SJSA1 (cell line): Measurements from ENCODE around the gene ESD. TPM values are rescaled to one million over a fixed set of nuclear protein-coding genes. Genes with fewer than 3 reads are reported as not detected.
A peak's percentile ranks its signal among the peaks of the same experiment; 100 is the strongest.
"Not testable (repeated sequence)": the region's sequence is repeated elsewhere in the genome, so short reads cannot be mapped to it uniquely, and the experiment has no call there.

ENCODE experiments used
- DNase-seq, 2 experiments: peaks; one replicate each; pipeline ENCODE4 v3.0.0-alpha.2; 2015 to 2020; ENCODE audit warnings: low spot score in 2 of 2, low read depth in 1 of 2
- H3K27ac ChIP-seq: fragments of 250-450 bp; sonication (Bioruptor Pico); 2 replicates; pipeline ENCODE4 v1.5.1; 2020; ENCODE audit warnings: mild to moderate bottlenecking, moderate library complexity
- H3K27me3 ChIP-seq: fragments of 250-450 bp; sonication (Bioruptor Pico); replicated peaks from 2 replicates; pipeline ENCODE4 v1.5.1; 2020; ENCODE audit warnings: mild to moderate bottlenecking, moderate library complexity
- H3K36me3 ChIP-seq: fragments of 250-450 bp; sonication (Bioruptor Pico); 2 replicates; pipeline ENCODE4 v1.5.1; 2020; ENCODE audit warnings: mild to moderate bottlenecking
- H3K4me1 ChIP-seq: fragments of 250-450 bp; sonication (Bioruptor Pico); replicated peaks from 2 replicates; pipeline ENCODE4 v1.6.1; 2021; ENCODE audit warnings: mild to moderate bottlenecking
- H3K4me3 ChIP-seq: fragments of 250-450 bp; sonication (Bioruptor Pico); 2 replicates; pipeline ENCODE4 v1.5.1; 2020; ENCODE audit warnings: mild to moderate bottlenecking
- H3K9me3 ChIP-seq: fragments of 250-450 bp; sonication (Bioruptor Pico); replicated peaks from 2 replicates; pipeline ENCODE4 v1.5.1; 2020; ENCODE audit warnings: mild to moderate bottlenecking
- total RNA-seq: library from RNA; depleted of rRNA; stranded (reverse); fragments of >200 nt; shearing (Covaris generic); gene quantifications from 2 replicates; pipeline ENCODE4 v1.2.3, GENCODE V29; 2014

Gene ESD
- total RNA-seq, 1 experiment from 2014 or later, result 108 TPM

DNA sequence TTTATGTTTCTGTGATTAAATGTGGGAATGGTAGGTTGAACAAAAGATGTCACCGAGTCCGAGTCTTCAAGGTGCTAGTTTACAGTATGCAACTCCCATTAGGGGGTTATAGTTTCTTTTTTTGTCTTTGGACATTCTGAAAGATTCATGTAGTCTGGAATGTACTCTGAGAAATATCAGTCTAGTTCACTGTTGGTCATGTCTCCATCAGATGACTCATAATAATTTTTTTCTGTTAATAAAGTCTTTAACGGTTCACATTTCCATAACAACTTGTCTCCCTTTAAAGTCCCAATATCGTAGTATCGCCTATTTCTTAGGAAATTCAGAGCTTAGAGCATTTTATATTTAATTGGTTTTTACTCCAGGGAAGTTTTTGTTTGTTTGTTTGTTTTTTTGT is 13.5 kb upstream of the ESD start:
- Histone ChIP-seq H3K4me1 (no peaks in the 10 kb centered on the region), H3K27ac (no peak overlapping the region), H3K9me3 (no peaks in the 10 kb centered on the region), H3K36me3 (no peaks in the 10 kb centered on the region), H3K27me3 (no peaks in the 10 kb centered on the region), H3K4me3 (no peak overlapping the region)
- no peak for DNase-seq

DNA sequence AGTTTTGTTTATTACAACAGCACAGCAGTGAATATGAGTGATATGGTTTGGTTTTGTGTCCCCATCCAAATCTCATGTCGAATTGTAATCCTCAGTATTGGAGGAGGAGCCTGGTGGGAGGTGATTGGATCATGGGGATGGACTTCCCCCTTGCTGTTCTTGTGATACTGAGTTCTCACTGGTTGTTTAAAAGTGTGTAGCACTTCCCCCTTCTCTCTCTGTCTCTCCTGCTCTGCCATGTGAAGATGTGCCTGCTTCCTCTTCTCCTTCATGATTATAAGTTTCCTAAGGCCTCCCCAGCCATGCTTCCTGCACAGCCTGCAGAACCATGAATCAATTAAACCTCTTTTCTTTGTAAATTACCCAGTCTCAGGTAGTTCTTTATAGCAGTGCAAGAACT is 8.0 kb upstream of the ESD start:
- not testable (repeated sequence) for DNase-seq
- peak overlapping the region; percentile 49 for H3K27ac ChIP-seq

DNA sequence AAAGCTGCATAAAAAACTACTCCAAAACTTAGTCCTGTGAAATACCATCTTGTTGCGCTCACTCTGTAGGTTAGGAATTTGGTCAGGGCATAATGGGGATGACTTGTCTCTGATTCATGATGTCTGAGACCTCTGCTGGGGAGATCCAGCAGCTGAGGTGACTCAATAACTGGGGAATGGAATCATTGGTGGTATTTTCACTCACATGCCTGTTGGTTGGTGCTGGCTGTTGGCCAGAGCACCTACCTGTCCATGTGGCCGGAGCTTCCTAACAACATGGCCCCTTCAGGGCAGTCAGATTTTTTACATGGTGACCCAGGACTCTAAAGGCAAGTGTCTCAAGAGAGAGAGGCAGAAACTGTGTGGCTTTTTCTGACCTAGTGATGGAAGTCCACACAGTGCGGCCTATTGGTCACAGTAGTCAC is 7.4 kb upstream of the ESD start:
- H3K4me3 ChIP-seq, result no peak overlapping the region

More for the DNA sequence above, 8.0 kb upstream of the ESD start:
- not testable (repeated sequence) for H3K9me3 ChIP-seq, H3K36me3 ChIP-seq, H3K4me3 ChIP-seq, H3K27me3 ChIP-seq
- H3K4me1 ChIP-seq, result peaks cover 50% of the 10 kb centered on the region

DNA sequence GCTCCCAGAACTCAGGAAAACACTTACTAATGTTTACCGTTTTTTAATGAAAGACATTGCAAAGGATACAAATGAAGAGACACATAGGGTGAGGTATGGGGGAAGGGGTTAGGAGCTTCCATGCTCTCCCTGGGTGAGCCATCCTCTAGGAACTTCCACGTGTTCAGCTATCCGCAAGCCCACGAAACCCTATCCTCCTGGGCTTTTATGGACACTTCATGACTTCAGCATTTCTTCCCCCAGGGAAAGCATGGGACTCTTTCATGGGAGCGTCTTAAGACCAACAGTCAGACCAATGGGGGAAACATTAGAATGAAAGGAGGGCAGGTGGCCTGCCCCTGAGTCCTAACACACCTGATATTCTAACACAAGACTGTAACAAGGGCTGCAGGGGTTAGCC is 6.6 kb upstream of the ESD start:
- Histone ChIP-seq H3K9me3 (no peaks in the 10 kb centered on the region), H3K27ac (peak overlapping the region; percentile 58), H3K36me3 (no peaks in the 10 kb centered on the region), H3K4me1 (peaks cover 50% of the 10 kb centered on the region), H3K4me3 (no peak overlapping the region), H3K27me3 (no peaks in the 10 kb centered on the region)
- no peak for DNase-seq

More for the DNA sequence above, 7.4 kb upstream of the ESD start:
- Histone ChIP-seq H3K27ac (peak overlapping the region; percentile 58), H3K36me3 (no peaks in the 10 kb centered on the region), H3K4me1 (peaks cover 50% of the 10 kb centered on the region), H3K27me3 (no peaks in the 10 kb centered on the region), H3K9me3 (no peaks in the 10 kb centered on the region)
- DNase-seq, result peak; percentile 74

DNA sequence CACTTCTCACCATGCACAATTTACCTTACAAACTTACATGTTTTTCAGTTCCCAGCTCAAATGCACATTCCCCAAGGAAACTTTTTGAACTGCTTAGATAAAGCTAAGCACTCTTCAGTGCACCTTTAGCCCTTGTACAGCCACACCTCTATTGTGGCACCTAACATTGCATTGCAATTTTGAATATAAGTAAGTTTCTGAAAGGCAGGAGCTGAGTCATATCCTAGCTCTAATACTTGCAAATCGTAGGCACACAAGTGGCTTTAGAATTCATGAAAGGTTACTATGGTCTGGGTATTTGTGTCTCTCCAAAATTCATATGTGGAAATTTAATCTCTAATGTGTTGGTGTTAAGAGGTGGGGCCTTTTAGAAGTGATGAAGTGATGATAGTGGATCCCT is 4.9 kb upstream of the ESD start:
- Histone ChIP-seq H3K9me3 (no peaks in the 10 kb centered on the region), H3K4me3 (no peak overlapping the region), H3K27me3 (no peaks in the 10 kb centered on the region), H3K4me1 (peaks cover 57% of the 10 kb centered on the region), H3K36me3 (peaks cover under 1% of the 10 kb centered on the region; the same call in 1 of the 2 replicates), H3K27ac (peak overlapping the region; percentile 2; the same call in 1 of the 2 replicates)
- no peak for DNase-seq

DNA sequence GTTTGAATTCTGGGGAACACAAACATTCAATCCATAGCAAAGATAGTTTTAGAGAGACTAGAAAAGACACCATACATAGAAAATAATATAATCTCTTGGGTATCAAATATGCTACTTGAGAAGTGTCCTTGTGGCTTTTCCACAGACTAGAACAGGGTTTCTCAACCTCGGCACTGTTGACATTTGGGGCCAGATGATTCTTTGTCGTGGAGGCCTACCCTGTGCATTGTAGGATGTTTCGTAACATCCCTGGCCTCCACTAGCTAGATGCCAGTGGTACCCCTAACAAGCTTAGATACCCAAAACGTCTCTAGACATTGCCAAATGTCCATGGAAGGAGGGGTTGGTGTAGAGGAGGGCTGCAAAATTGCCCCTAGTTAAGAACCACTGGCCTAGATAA is 2.2 kb upstream of the ESD start:
- Histone ChIP-seq H3K27me3 (no peaks in the 10 kb centered on the region), H3K9me3 (no peaks in the 10 kb centered on the region), H3K4me1 (peaks cover 51% of the 10 kb centered on the region), H3K27ac (no peak overlapping the region), H3K4me3 (no peak overlapping the region), H3K36me3 (peaks cover 9% of the 10 kb centered on the region)
- DNase-seq, result no peak

DNA sequence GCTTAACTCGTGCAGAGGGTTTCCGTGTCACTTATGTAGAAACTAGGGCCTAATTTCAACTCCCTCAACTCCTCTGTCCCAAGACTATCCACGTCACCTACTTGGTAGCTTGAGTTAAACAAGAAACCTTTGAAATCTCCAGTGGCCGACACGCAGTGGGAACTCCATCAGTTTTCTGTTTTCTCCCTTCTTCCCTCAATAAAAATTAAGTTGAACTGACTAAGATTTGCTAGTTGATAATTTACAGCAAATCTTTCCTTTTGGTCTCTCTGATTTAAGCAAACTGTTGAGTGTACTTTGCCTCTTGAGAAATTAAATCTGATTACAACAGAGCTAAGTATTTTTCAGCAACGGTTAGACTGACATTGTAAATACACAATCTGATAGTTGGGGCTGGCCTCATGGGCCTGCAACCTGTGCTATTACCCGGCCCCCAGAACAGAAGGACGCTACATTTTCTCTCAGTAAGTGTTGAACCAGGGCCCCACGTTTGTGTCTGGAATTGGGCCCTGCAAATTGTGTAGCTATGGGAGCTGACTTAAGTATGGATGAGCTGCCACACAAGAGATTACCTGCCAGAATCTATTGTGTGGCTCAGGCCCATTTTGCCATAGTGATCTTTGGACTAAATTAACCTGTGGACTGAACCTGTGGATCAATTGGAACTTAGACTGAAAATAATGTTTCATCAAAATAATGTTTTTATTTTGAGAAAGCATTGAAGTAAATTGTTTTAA is 708 bp upstream of the ESD start:
- peaks cover 13% of the 10 kb centered on the region for H3K36me3 ChIP-seq
- peaks cover 36% of the 10 kb centered on the region for H3K4me1 ChIP-seq
- H3K27ac ChIP-seq, result peak overlapping the region; percentile 71
- H3K27me3 ChIP-seq, result no peaks in the 10 kb centered on the region
- H3K9me3 ChIP-seq, result no peaks in the 10 kb centered on the region
- DNase-seq, result no peak
- H3K4me3 ChIP-seq, result peak overlapping the region; percentile 76

DNA sequence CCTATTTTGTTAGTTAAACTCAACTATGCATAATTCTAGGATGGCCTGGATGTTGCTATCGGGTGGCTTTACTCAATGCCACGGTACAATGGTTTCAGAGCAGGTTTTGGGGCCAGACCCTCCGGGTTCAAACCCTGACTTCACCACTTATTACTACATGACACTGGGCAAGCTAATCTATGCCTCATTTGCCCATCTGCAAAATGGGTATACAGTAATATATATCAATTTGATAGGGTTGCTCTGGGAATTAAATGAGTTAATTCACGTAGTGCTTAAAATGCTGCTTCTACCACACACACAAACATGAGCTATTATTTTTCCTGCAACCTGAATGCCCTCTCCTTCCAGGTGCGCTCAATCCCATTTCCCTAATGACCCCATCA is 839 bp downstream of the ESD start:
- Histone ChIP-seq H3K27ac (no peak overlapping the region), H3K4me3 (peak overlapping the region; percentile 76), H3K36me3 (peaks cover 18% of the 10 kb centered on the region), H3K27me3 (no peaks in the 10 kb centered on the region), H3K9me3 (no peaks in the 10 kb centered on the region), H3K4me1 (peaks cover 21% of the 10 kb centered on the region)
- no peak for DNase-seq

DNA sequence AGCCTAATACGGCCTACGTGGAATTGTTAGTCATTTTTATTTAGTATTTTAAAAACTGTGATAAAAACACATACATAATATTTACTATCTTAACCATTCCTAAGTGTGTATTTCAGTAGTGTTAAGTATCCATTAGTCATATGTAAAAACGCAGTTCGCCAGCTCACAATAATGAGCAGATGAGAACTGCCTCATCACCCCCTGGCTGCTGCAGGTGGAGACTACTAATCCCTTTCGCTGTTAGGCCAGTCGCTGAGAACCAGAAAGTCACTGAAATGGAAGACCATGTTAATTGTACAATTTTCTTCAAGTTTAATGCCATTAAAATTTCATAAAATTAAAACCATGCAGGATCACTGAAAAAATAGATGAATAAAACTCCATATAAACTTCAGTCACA is 1.6 kb downstream of the ESD start:
- Histone ChIP-seq H3K4me1 (peaks cover 13% of the 10 kb centered on the region), H3K36me3 (peaks cover 26% of the 10 kb centered on the region), H3K27ac (no peak overlapping the region), H3K9me3 (no peaks in the 10 kb centered on the region), H3K27me3 (no peaks in the 10 kb centered on the region), H3K4me3 (no peak overlapping the region)
- no peak for DNase-seq

DNA sequence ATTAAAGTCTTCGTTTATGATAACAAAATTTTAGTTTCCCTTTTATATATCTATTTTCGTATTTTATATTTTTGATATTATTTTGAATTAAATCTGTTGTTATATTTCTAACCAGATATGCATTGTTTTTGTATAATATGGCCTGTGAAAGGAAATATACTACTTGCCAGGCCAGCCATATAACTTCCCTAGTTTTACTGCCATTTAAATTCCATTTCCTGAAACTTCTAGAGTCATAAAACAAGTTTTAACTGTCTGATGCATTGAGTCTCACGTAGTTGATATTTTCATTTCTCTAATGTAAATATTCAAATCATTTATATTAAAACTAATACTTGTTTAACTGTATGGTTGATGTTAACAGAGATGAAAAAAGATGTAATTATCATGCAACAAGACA is 13.5 kb downstream of the ESD start:
- DNase-seq, result no peak
- H3K4me1 ChIP-seq, result peaks cover 8% of the 10 kb centered on the region
- no peak overlapping the region for H3K4me3 ChIP-seq
- no peak overlapping the region for H3K27ac ChIP-seq
- peaks cover 66% of the 10 kb centered on the region for H3K36me3 ChIP-seq
- H3K27me3 ChIP-seq, result no peaks in the 10 kb centered on the region
- no peaks in the 10 kb centered on the region for H3K9me3 ChIP-seq

DNA sequence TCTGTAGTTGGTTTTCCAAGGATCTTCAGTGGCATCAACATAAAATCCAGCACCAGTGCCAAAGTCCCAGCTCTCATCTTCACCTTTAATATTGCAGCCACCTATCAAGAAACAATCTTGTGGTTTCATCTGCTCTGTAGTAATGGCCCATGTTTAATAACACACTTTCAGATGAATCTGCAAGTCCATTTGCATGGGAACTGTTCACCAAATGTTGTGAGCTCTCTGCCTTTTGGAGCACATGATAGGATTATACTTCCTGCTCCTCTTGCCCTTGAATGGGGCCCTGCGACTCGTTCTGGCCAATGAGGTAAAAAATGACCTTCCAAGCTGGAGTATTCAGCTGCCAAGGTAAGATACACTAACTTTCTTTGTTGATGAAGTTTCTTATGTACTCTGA is 14.3 kb downstream of the ESD start:
- Histone ChIP-seq H3K9me3 (no peaks in the 10 kb centered on the region), H3K27ac (no peak overlapping the region), H3K27me3 (no peaks in the 10 kb centered on the region), H3K4me1 (peaks cover 8% of the 10 kb centered on the region), H3K4me3 (no peak overlapping the region), H3K36me3 (peaks cover 74% of the 10 kb centered on the region)
- DNase-seq, result no peak

DNA sequence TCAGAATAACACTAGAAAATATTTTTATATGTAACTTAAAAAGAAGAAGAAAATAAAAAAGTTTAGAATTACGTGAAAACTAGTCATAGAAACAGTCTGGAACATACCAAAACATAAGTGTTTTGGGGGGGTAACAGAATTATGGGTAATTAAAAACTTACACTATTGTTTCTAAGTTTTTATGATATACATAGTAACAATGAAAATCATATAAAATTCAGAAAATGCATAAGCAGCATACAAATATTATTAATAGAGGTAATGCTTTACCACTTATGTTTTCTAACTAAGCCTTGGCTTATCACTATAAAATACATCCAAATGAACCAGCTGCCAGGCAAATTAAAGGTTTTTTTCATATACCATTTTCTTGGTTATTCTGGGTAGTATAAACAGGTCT is 14.9 kb downstream of the ESD start:
- no peak overlapping the region for H3K4me3 ChIP-seq
- no peak for DNase-seq
- no peak overlapping the region for H3K27ac ChIP-seq
- no peaks in the 10 kb centered on the region for H3K9me3 ChIP-seq
- H3K36me3 ChIP-seq, result peaks cover 79% of the 10 kb centered on the region
- H3K4me1 ChIP-seq, result peaks cover 8% of the 10 kb centered on the region
- no peaks in the 10 kb centered on the region for H3K27me3 ChIP-seq

DNA sequence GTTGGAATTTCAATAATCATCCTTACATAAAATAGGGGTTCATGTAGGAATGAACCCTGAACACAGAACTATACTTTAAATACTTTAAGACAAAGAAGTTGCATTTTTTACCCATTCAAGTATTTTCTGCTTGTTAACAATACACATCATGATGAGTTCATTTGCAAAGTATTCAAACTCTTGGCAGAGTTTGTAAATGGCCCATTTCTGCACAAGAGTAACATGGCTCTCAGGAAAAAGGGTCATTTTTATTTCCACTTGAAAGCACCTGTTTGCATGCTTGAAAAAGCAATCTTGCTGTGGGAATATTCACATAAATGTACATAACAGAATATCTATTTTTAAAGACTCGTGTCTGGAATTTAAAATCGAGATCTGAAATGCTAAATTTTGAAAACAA is 18.1 kb downstream of the ESD start:
- Histone ChIP-seq H3K27me3 (no peaks in the 10 kb centered on the region), H3K4me1 (peaks cover 8% of the 10 kb centered on the region), H3K4me3 (no peak overlapping the region), H3K36me3 (peaks cover 82% of the 10 kb centered on the region), H3K9me3 (no peaks in the 10 kb centered on the region), H3K27ac (no peak overlapping the region)
- DNase-seq, result no peak

DNA sequence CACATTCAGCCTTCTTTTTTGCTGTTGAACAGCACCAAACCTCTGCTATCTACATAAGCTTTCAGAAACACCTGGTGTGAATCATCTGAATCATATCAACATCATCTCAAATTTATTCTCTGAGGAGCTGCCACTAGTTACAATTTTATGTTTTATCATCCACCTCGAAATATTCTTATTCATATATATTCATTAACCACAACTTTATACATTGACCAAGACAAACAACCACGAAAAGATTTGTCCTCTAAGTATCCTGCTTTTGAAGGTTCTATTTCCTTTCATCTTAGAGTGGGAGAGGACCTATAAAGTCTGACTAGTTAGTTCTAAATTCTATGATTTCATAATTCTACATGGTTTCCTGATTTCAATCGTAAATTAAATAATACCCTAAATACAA is 18.9 kb downstream of the ESD start:
- peaks cover 8% of the 10 kb centered on the region for H3K4me1 ChIP-seq
- no peaks in the 10 kb centered on the region for H3K9me3 ChIP-seq
- no peaks in the 10 kb centered on the region for H3K27me3 ChIP-seq
- DNase-seq, result no peak
- H3K36me3 ChIP-seq, result peaks cover 84% of the 10 kb centered on the region
- no peak overlapping the region for H3K27ac ChIP-seq
- no peak overlapping the region for H3K4me3 ChIP-seq
